Fibroblast of lung (primary cell): ENCODE results near the gene GLRB. TPM values are rescaled to one million over a fixed set of nuclear protein-coding genes. Genes with fewer than 3 reads are reported as not detected.

Source experiments
- DNase-seq, 2 donors: peaks; one replicate each; pipeline versions ENCODE4 v3.0.0 to v3.0.0-alpha.2; 2010; ENCODE audit warnings: low read depth in 2 of 2
- H2AFZ ChIP-seq: 2 replicates; pipeline ENCODE4 v1.5.1; 2012; ENCODE audit warnings: low read length, control low read depth, inconsistent platforms
- H3K27ac ChIP-seq: 2 replicates; pipeline ENCODE4 v1.5.1; 2011; ENCODE audit warnings: low read length, control low read depth; ENCODE audit not compliant: insufficient read depth
- H3K27me3 ChIP-seq: 2 replicates; pipeline ENCODE4 v1.5.1; 2011; ENCODE audit warnings: mild to moderate bottlenecking, low read length; ENCODE audit not compliant: control insufficient read depth, insufficient read depth
- H3K36me3 ChIP-seq: 2 replicates; pipeline ENCODE4 v1.5.1; 2011; ENCODE audit warnings: low read length; ENCODE audit not compliant: control insufficient read depth, insufficient read depth
- H3K4me1 ChIP-seq: 2 replicates; pipeline ENCODE4 v1.5.1; 2011; ENCODE audit warnings: low read length; ENCODE audit not compliant: control insufficient read depth, insufficient read depth; ENCODE audit errors: extremely low read depth
- H3K4me2 ChIP-seq: 2 replicates; pipeline ENCODE4 v1.5.1; 2011; ENCODE audit warnings: low read length, control low read depth; ENCODE audit not compliant: insufficient read depth; ENCODE audit errors: extremely low read depth
- H3K4me3 ChIP-seq, 4 experiments: fragments of 200-600 bp in 1 of 4; sonication (generic) in 1 of 4; replicated peaks in 1 of 4; 2 replicates each; pipeline ENCODE4 v1.5.1; 2011 to 2016; ENCODE audit warnings: low read length in 4 of 4, low read depth in 3 of 4, mild to moderate bottlenecking in 3 of 4, control low read depth in 2 of 4, inconsistent platforms in 1 of 4, mixed read lengths in 1 of 4; ENCODE audit not compliant: insufficient read depth in 1 of 4; ENCODE audit errors: control extremely low read depth in 1 of 4
- H3K79me2 ChIP-seq: 2 replicates; pipeline ENCODE4 v1.5.1; 2012; ENCODE audit warnings: mild to moderate bottlenecking, low read length, inconsistent platforms; ENCODE audit not compliant: control insufficient read depth, insufficient read depth
- H3K9ac ChIP-seq: 2 replicates; pipeline ENCODE4 v1.5.1; 2011; ENCODE audit warnings: mild to moderate bottlenecking, low read length, control low read depth; ENCODE audit not compliant: insufficient read depth
- H3K9me3 ChIP-seq: 2 replicates; pipeline ENCODE4 v1.5.1; 2012; ENCODE audit warnings: low read depth, low read length; ENCODE audit not compliant: control insufficient read depth, insufficient read depth
- H4K20me1 ChIP-seq: 2 replicates; pipeline ENCODE4 v1.5.1; 2011; ENCODE audit warnings: low read length; ENCODE audit not compliant: control insufficient read depth, insufficient read depth; ENCODE audit errors: extremely low read depth
- CTCF ChIP-seq, 2 donors: IDR thresholded peaks in 1 of 2; conservative IDR thresholded peaks in 1 of 2; 1 replicate in 1 of 2; 2 replicates in 1 of 2; pipeline ENCODE4 v1.5.1; 2011 to 2012; ENCODE audit warnings: low read length in 2 of 2, control low read depth in 1 of 2, inconsistent platforms in 1 of 2, low read depth in 1 of 2, mild to moderate bottlenecking in 1 of 2
- EZH2 ChIP-seq: IDR thresholded peaks from 2 replicates; pipeline ENCODE4 v1.5.1; 2012; ENCODE audit warnings: low read length, control low read depth, mild to moderate bottlenecking; ENCODE audit errors: missing control alignments
- polyA plus RNA-seq, 2 donors: library from polyadenylated mRNA; depleted of rRNA in 1 of 2; stranded (reverse) in 1 of 2; unstranded in 1 of 2; fragments of >200 nt; gene quantifications; 2 replicates each; pipeline ENCODE4 v1.2.1, GENCODE V29; 2011 to 2012; ENCODE audit warnings: missing spikeins in 1 of 2
- total RNA-seq: library from RNA; depleted of rRNA; stranded (reverse); fragments of >200 nt; gene quantifications from 2 replicates; pipeline ENCODE4 v1.2.1, GENCODE V29; 2014

The GLRB gene
- total and polyA plus RNA-seq, 2 donors (not counting 1 experiment from before 2014, with no cell fraction given): 10.3 to 25.9 TPM

GRCh38 chr4:157184300-157184699, 108.3 kb downstream of the GLRB start:
- TF ChIP-seq EZH2 (no peak), CTCF (conservative IDR thresholded peaks at IDR 0.05 in 1 of 2, IDR thresholded peaks at IDR 0.05 in 1 of 2; ENCODE audit: low read depth in 1 of 2, low read length in 2 of 2) (no peak)
- H3K27me3 ChIP-seq: no peaks in the 10 kb centered on the region
- H3K4me2 ChIP-seq: no peak overlapping the region
- H2AFZ ChIP-seq: no peak overlapping the region
- DNase-seq: no peak
- no peaks in the 10 kb centered on the region for H3K4me1 ChIP-seq
- no peak overlapping the region for H3K27ac ChIP-seq
- no peaks in the 10 kb centered on the region for H4K20me1 ChIP-seq
- H3K9ac ChIP-seq: no peak overlapping the region
- no peaks in the 10 kb centered on the region for H3K36me3 ChIP-seq
- H3K4me3 ChIP-seq: no peak overlapping the region
- H3K9me3 ChIP-seq: no peaks in the 10 kb centered on the region
- H3K79me2 ChIP-seq: no peaks in the 10 kb centered on the region

- Histone ChIP-seq H3K27me3 (no peaks in the 10 kb centered on the region), H3K4me2 (no peak overlapping the region), H3K4me1 (no peaks in the 10 kb centered on the region), H3K36me3 (no peaks in the 10 kb centered on the region), H3K4me3 (no peak overlapping the region), H3K9ac (no peak overlapping the region), H3K79me2 (no peaks in the 10 kb centered on the region), H3K9me3 (no peaks in the 10 kb centered on the region), H4K20me1 (no peaks in the 10 kb centered on the region), H3K27ac (no peak overlapping the region), H2AFZ (no peak overlapping the region)
- DNase-seq: no peak
- TF ChIP-seq CTCF (conservative IDR thresholded peaks at IDR 0.05 in 1 of 2, IDR thresholded peaks at IDR 0.05 in 1 of 2; ENCODE audit: low read depth in 1 of 2, low read length in 2 of 2) (no peak), EZH2 (no peak)
These were observed 109.4 kb downstream of the GLRB start for GRCh38 chr4:157185363-157185762.

- H3K79me2 ChIP-seq: no peaks in the 10 kb centered on the region
- H3K27me3 ChIP-seq: no peaks in the 10 kb centered on the region
- H3K4me1 ChIP-seq: no peaks in the 10 kb centered on the region
- no peak overlapping the region for H3K9ac ChIP-seq
- H3K27ac ChIP-seq: no peak overlapping the region
- no peak for TF ChIP-seq EZH2
- no peak for TF ChIP-seq CTCF (conservative IDR thresholded peaks at IDR 0.05 in 1 of 2, IDR thresholded peaks at IDR 0.05 in 1 of 2; ENCODE audit: low read depth in 1 of 2, low read length in 2 of 2)
- no peak overlapping the region for H3K4me3 ChIP-seq
- no peak overlapping the region for H3K4me2 ChIP-seq
- no peak for DNase-seq
- no peaks in the 10 kb centered on the region for H4K20me1 ChIP-seq
- H3K36me3 ChIP-seq: no peaks in the 10 kb centered on the region
- H3K9me3 ChIP-seq: no peaks in the 10 kb centered on the region
- no peak overlapping the region for H2AFZ ChIP-seq
These were observed 119.4 kb downstream of the GLRB start for GRCh38 chr4:157195374-157195773.
